GM21619 (cell line): ENCODE measurements around the gene HOMER2.
"Not testable (repeated sequence)": the region's sequence is repeated elsewhere in the genome, so short reads cannot be mapped to it uniquely, and the experiment has no call there.

Experiments
- ATAC-seq: cut with Tn5 transposase; IDR thresholded peaks from one replicate; pipeline ENCODE4 v1.9.1; 2021; ENCODE audit not compliant: unreplicated experiment

The HOMER2 gene

GRCh38 chr15:82898961-82899360 lies 53.6 kb downstream of the HOMER2 start:
- no peak for ATAC-seq

DNA sequence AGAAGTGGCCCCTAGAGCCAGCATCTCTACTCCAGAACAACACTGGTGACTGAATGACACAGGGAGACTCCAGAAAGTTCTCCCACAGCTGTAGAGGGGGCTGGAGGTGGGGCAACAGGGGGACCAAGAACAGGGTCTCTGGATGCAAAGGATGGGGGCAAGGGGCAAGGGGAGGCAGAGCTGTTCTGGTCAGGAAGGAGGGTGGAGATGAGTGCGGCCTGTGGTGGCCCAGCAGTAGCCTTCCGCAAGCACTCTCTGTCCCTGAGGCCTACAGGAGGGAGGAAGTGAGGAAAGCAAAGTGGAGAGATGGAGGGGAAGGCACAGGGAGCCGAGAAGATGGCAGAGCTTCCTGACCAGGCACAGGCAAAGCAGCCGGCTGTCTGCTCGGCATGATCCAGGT lies 56.5 kb downstream of the HOMER2 start:
- ATAC-seq, result no peak

- ATAC-seq, result no peak
Measured at GRCh38 chr15:82894971-82895520, 57.5 kb downstream of the HOMER2 start.

DNA sequence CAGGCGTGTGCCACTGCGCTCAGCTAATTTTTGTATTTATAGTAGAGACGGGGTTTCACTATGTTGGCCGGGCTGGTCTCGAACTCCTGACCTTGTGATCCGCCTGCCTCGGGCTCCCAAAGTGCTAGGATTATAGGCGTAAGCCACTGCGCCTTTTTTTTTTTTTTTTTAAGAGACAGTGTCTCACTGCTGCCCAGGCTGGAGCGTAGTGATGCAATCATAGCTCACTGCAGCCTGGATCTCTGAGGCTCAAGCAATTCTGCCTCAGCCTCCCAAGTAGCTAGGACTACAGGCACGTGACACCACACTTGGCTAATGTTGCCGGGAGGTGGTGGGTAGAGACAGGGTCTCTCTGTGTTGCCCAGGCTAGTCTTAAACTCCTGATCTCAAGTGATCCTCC lies 59.0 kb downstream of the HOMER2 start:
- ATAC-seq, result not testable (repeated sequence)

- no peak for ATAC-seq
Measured at GRCh38 chr15:82892573-82892972, 59.9 kb downstream of the HOMER2 start.

DNA sequence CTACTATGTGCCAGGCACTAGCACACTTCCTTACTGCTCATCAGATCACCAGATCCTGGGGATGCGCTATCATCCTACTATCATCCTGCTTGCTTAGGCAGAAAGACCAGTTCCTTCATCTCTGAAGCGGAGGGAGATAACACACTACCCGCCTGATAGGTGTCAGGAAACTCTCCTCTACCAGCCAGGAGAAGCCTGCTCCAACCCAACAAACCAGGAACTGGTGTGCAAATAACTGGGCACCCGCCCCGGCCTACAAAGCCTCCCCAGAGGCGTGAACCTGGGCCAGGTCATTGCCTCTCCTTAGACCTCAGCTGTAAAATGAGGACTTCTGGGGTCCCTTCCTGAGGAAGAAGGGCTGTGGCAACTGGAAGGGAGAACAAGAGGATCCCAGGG lies 61.5 kb downstream of the HOMER2 start:
- ATAC-seq, result no peak

- ATAC-seq, result no peak
Measured at GRCh38 chr15:82890338-82890994, 62.1 kb downstream of the HOMER2 start.

DNA sequence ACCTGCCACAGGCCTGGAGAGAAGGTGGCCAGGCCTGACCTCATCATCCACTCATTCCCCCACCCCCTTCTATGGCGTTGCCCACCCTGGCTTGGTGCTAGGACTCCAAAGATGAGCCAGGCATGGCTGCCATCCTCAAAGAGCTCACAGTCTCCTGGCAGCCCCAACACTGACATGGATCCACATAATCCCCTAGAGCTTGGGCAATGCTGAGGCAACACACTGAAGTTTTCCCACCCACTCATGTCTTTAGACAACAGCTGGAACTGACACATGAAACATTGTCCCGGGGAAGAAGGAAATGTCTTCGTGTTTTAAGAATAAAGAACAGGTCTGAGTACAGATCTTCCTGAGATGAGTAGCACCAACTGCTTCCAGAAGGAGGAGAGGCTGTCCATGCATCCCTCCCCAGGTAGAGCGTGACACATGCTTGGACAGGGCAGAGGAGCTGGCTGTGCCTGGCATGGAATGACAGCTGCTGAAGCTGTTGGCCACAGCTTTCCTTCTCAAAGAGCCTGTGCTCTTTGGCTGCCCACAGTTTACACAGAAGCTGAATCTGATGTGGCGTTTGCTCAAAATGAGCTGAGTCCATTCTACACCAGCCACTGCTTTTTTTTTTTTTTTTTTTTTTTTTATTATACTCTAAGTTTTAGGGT lies 70.1 kb downstream of the HOMER2 start:
- no peak for ATAC-seq

- ATAC-seq, result no peak
Measured at GRCh38 chr15:82881747-82882146, 70.8 kb downstream of the HOMER2 start.

DNA sequence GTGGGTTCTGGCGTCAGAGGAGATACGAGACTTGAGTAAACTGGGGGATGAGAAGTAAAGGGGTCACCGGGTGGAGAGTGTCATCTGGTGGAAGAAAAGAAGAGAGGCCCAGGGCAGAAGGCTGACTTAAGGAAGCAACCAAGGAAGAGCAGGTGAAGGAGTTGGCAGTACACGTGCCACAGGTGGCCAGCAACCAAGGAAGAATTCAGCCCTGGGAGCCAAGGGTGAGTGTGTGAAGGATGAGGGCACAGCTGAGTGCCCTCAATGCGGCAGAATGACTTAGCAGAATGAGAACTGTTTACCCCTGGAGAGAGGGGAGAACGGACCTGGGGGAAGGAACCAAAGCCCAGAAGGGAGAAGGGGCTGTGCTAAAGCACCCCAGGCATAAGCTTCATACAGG lies 71.8 kb downstream of the HOMER2 start:
- no peak for ATAC-seq

DNA sequence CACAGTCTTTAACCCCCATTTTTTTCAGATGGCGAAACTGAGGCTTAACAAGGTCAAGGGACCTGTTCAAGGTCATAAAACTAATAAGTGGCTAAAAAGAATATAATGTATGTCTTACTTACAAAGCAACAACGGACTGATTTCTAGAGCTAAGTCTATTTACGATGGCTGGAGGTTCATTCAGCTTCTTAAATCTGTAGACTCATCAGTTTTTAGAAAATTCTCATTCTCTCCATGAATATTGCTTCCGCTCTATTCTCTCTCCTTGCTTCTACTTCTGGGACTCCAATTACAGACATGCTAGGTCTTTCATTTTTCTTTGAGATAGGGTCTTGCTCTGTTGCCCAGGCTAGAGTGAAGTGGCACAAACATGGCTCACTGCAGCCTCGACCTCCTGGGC lies 74.2 kb downstream of the HOMER2 start:
- ATAC-seq, result no peak

DNA sequence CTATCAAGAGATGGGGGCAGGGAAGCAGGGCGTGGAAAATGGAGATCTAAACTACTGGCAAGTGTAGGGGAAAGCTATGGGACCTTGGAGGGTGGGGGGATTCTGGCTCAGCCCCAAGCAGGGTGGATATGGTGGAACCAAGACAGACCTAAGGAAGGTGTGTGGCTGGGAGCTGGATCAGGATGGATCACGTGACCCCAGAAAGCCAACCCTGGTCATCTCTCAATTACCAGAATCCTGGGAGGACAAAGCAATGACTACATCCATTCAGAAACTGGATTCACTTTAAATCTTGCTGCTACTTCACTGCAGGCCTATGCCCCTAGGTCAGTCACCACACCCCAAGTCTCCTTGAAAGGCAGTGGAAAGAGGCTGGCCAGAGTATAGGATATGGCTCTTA lies 74.7 kb downstream of the HOMER2 start:
- no peak for ATAC-seq

- ATAC-seq, result no peak
Measured at GRCh38 chr15:82875411-82876003, 77.0 kb downstream of the HOMER2 start.

DNA sequence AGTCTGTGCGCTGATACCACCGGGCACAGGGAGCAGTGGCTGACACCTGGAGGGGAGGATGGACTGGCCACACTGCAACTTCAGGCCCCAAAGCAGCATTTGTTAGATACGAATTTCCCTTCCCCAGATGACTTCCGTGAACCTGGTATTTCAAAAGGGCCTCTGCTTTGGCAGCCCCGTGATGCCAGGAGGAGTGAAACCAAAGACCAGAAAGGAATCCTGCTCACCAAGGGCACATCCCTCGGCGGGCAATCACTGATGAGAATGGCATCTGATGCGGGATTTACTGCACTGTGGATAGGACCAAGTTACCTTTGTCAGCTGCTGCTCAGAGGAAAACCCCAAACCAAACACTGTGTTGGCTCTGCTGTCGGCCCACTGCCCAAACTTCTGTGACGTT lies 77.6 kb downstream of the HOMER2 start:
- no peak for ATAC-seq

- no peak for ATAC-seq
Measured at GRCh38 chr15:82874267-82874666, 78.3 kb downstream of the HOMER2 start.

GRCh38 chr15:82873000-82873680 lies 79.4 kb downstream of the HOMER2 start:
- no peak for ATAC-seq

GRCh38 chr15:82871832-82872484 lies 80.6 kb downstream of the HOMER2 start:
- no peak for ATAC-seq

- ATAC-seq, result no peak
Measured at GRCh38 chr15:82871358-82871757, 81.2 kb downstream of the HOMER2 start.

DNA sequence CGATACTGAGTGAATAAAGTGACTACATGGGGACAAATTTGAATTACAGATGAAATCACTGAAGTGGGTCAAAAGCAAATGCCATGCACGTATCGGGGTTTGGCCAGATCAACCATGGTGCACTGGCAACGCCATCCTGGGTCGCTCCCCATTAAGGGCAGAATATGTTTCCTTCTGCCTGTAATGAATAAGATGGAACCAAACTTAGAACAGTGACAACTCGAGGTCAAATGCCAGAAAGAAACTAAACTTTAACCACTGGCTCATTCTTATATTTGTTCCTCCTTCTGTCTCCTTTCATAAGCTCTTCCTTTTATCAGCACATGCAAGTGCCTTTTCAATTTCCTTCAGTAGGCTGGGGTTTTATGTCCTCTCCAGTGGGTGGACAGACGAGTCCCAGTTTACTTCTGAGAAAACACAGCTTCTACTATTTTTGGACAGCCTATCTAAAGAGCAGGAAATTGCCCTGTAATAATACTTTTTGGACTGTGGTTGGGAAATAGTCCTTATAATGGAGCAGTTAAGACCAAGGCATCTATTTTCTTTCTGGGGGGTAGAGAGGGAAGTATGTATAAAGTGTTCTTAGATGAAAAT lies 81.7 kb downstream of the HOMER2 start:
- no peak for ATAC-seq

- ATAC-seq, result not testable (repeated sequence)
Measured at GRCh38 chr15:82865981-82866380, 86.5 kb downstream of the HOMER2 start.

DNA sequence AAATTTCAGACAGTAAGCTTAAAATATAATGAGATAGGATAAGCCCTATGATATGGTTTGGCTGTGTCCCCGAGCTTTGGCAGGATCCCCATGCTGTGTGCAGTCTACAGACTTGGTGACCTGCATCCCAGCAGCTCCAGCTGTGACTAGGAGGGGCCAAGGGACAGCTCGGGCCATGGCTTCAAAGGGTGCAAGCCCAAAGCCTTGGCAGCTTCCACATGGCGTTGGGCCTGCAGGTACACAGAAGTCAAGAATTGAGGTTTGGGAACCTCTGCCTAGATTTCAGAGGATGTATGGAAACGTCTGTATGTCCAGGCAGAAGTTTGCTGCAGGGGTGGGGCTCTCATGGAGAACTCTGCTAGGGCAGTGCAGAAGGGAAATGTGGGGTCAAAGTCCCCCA lies 86.9 kb downstream of the HOMER2 start:
- ATAC-seq, result not testable (repeated sequence)
